Heart right ventricle (tissue), 16 donors: Measurements from ENCODE around the gene MTHFSD. TPM values are rescaled to one million over a fixed set of nuclear protein-coding genes. Genes with fewer than 3 reads are reported as not detected.

Experiments used
- ATAC-seq, 8 donors: fragments of 200-7000 bp; cut with Tn5 transposase; one replicate each; pipeline ENCODE4 v1.9.1; 2020; ENCODE audit warnings: mild to moderate bottlenecking in 8 of 8, moderate library complexity in 8 of 8, moderate number of reproducible peaks in 1 of 8
- DNase-seq, 2 donors: peaks; one replicate each; pipeline ENCODE4 v3.0.0-alpha.2; 2020
- H3K27ac ChIP-seq, 10 donors: fragments of 200-600 bp; sonication (generic) in 2 of 10; one replicate each; pipeline versions ENCODE4 v1.5.0 to v1.8.0; 2020 to 2022; ENCODE audit warnings: mild to moderate bottlenecking in 3 of 10
- H3K27me3 ChIP-seq, 7 donors: fragments of 200-600 bp; one replicate each; pipeline ENCODE4 v1.8.0; 2021 to 2022; ENCODE audit warnings: mild to moderate bottlenecking in 2 of 7
- H3K36me3 ChIP-seq, 9 donors: fragments of 200-600 bp; sonication (generic) in 1 of 9; one replicate each; pipeline versions ENCODE4 v1.5.0 to v1.8.0; 2020 to 2022; ENCODE audit warnings: mild to moderate bottlenecking in 2 of 9
- H3K4me1 ChIP-seq, 9 donors: fragments of 200-600 bp; sonication (generic) in 1 of 9; one replicate each; pipeline versions ENCODE4 v1.5.0 to v1.8.0; 2020 to 2022; ENCODE audit warnings: mild to moderate bottlenecking in 4 of 9
- H3K4me3 ChIP-seq, 10 donors: fragments of 200-600 bp; sonication (generic) in 2 of 10; one replicate each; pipeline versions ENCODE4 v1.5.0 to v1.8.0; 2020 to 2022; ENCODE audit warnings: mild to moderate bottlenecking in 7 of 10, moderate library complexity in 2 of 10
- H3K9me3 ChIP-seq, 11 donors: fragments of 200-600 bp in 10 of 11; sonication (generic) in 2 of 11; one replicate each; pipeline versions ENCODE4 v1.5.0 to v1.8.0; 2013 to 2022; ENCODE audit warnings: mild to moderate bottlenecking in 2 of 11, control low read depth in 1 of 11, moderate library complexity in 1 of 11
- CTCF ChIP-seq, 9 donors: fragments of 200-600 bp; sonication (generic) in 2 of 9; IDR thresholded peaks; one replicate each; pipeline versions ENCODE4 v1.5.0 to v1.8.0; 2021 to 2022; ENCODE audit warnings: antibody characterized with exemption in 9 of 9, mild to moderate bottlenecking in 5 of 9, moderate library complexity in 1 of 9
- WGBS, 2 donors: extraction: QIAGEN DNeasy Blood & Tissue Kit; methylation state at CpG; one replicate each; pipeline ENCODE4 v1.1.7; 2013; ENCODE audit warnings: inconsistent platforms in 1 of 2; 5-methylcytosine and 5-hydroxymethylcytosine counted together
- intact Hi-C, 10 donors: fragments of 100-400 bp; cut with DNase I; formaldehyde crosslinking; loops; one replicate each; pipeline versions ENCODE4 v1.11.1 to v1.14.2; 2022
- polyA plus RNA-seq, 2 donors: library from polyadenylated mRNA; stranded (reverse); fragments of 200-250 nt; gene quantifications; one replicate each; pipeline ENCODE4 v1.2.3, GENCODE V29; 2013
- total RNA-seq, 10 donors: library from RNA; stranded (reverse); fragmentation: NEBNext Ultra II Directional in 3 of 10; extraction: Animal tissue kit (Norgen Biotek cat#: 25700) in 3 of 10; gene quantifications; one replicate each; pipeline versions ENCODE4 v1.2.1 to v1.2.4, GENCODE V29; 2021 to 2023
- donor health status: Arrhythmogenic right ventricular cardiomyopathy.
- donor health status: ischemic (EF 13 %, LVEDD 7.1; RV severe dilation, severe dysfunction).
- donor health status: healthy with polysubstance abuse.
- donor health status: DM: no; HTN: yes; CAD: no.
- donor health status: DM: no; HTN: no; CAD: no.
- donor health status: ischemic (EF 25% LVEDD 6.9; RV normal size, moderate dysfunction).
- donor health status: ischemic (EF 25% LVEDD 5.7; RV mildly dilated, moderate dysfunction).
- donor health status: healthy.
- donor health status: DM: yes; HTN: yes; CAD: no.
- donor health status: Ischemic cardiomyopathy.
- donor health status: ischemic (EF 35%, LVEDD 5.7; RV mildly dilated, moderate dysfunction).
- donor health status: nonischemic (EF 11% LVEDD 7.7; RV severe dilation, severe dysfunction).
- donor health status: DM: yes; HTN: yes; CAD: no.
- donor health status: PGD.
- donor health status: ischemic (EF 29% LVEDD 5.4; RV normal size, mild dysfunction).
- donor health status: nonischemic (EF 23%, LVEDD 6.1; RV moderate dilation, normal function).

The MTHFSD gene
- total and polyA plus RNA-seq, 12 donors: 5.1 to 13.1 (median 11.3) TPM

- WGBS, 2 donors: 2 to 12% methylated on average over 6 of the region's 6 CpGs
- Histone ChIP-seq H3K27me3 (peaks cover 82 to 100% (median 100%) of the 10 kb centered on the region in 7 donors), H3K4me3 (no peak overlapping the region), H3K4me1 (peaks cover 13 to 38% (median 22%) of the 10 kb centered on the region in 9 donors), H3K27ac (no peak overlapping the region), H3K9me3 (no peaks in the 10 kb centered on the region), H3K36me3 (no peaks in the 10 kb centered on the region)
- ATAC-seq: no peak
- intact Hi-C loops: no loop called here
- TF ChIP-seq CTCF (IDR thresholded peaks at IDR 0.05): no peak
- DNase-seq: no peak
Observed at GRCh38 chr16:86503830-86504229, 51.2 kb downstream of the MTHFSD start.

DNA sequence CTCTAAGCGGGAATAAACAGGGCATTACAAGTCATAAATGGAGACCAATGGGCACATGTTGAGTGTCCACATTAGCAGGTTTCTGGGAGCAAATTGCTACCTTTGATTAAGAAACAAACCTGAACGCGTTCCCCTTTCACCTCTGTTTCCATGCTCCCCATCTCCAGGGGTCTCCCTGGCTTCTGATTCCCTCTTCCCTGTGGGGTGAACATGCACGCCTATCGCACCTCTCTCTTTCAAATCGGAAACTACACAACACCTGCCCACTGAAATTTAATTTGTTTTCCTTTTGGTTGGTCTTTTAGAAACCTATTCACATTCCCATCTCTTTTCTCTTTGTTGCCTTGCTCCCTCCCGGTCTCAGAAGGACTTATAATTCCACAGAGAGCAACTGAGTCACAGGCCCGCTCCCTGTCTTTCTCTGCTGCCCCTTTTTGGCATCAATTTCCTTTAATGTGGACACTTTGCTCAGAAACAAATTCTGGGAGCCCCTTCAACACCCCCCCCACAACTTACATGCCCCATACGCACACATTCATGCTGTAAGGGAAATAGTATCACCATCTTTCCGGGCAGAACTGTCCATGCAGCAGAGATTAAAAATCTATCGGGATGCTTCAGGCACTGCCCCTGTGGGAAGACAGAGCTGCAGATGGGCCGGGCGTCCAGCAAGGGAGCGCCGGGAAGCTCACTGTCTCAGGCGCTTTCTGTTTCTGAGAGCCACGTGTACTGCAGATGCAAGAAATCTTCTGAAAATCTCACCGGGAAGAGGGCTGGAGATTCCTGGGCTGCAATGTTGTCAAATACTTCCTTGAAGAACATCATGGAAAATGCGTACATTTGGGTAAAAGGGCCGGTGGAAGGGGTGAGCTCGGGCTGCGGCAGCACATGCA lies 51.9 kb downstream of the MTHFSD start:
- Histone ChIP-seq H3K4me3 (no peak overlapping the region), H3K4me1 (peaks cover 8 to 34% (median 20%) of the 10 kb centered on the region in 9 donors), H3K27me3 (peaks cover 82 to 100% (median 100%) of the 10 kb centered on the region in 7 donors), H3K27ac (no peak overlapping the region), H3K9me3 (no peaks in the 10 kb centered on the region), H3K36me3 (no peaks in the 10 kb centered on the region)
- intact Hi-C loops: no loop called here
- DNase-seq (no peak), ATAC-seq (no peak)
- 6 to 10% methylated on average over 22 of the region's 22 CpGs for WGBS, 2 donors
- TF ChIP-seq CTCF (IDR thresholded peaks at IDR 0.05): no peak

DNA sequence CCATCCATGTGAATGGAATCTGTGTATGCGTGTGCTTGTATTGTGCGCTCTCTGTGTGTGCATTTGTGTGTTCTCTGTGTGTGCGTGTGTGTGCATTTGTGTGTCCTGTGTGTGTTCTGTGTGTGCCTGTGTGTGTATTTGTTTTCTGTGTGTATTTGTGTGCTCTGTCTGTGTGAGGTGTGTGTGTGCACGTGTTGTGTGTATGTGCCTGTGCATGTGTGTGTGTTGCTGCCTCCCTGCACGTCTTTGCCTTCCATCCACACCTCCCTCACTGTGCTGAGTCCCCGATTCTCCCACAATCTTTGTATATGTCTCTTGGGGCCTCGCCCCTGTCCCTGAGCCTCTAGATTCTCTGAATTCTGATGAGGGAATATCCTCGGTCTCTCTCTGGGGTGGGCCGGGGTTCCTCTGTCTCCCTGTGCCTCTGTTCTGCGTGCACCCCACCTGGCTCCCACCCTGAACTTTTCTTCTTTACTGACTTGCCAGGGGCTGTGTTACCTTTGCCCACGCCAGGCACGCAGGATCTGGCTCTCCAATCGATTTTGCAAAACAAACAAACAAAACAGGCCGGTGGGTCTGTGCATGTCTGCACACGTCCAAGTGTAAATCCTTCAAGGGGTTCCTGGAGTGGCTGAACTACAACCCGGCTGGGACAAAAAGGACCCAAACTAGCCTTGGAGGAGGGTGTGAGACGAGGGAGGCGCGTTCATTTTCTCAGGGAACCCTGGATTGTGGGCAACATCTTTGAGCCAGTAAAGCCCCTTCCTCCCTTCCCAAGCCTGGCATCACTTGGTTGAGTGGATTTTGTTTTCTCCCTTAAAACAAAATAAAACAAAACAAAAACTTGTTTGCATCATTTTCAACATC lies 52.8 kb downstream of the MTHFSD start:
- no peaks in the 10 kb centered on the region for H3K36me3 ChIP-seq
- whole genome bisulfite sequencing, 2 donors: 7 to 8% methylated on average over 19 of the region's 19 CpGs
- peaks cover 4 to 32% (median 15%) of the 10 kb centered on the region in 9 donors for H3K4me1 ChIP-seq
- ATAC-seq: no peak
- DNase-seq: no peak
- no peak overlapping the region for H3K27ac ChIP-seq
- peaks cover 82 to 100% (median 100%) of the 10 kb centered on the region in 7 donors for H3K27me3 ChIP-seq
- no peak for TF ChIP-seq CTCF (IDR thresholded peaks at IDR 0.05)
- intact Hi-C loops: no loop called here
- no peak overlapping the region for H3K4me3 ChIP-seq
- H3K9me3 ChIP-seq: no peaks in the 10 kb centered on the region
